GM21381 (cell line): Measurements from ENCODE around the gene MIPOL1.
"Not testable (repeated sequence)": the region's sequence is repeated elsewhere in the genome, so short reads cannot be mapped to it uniquely, and the experiment has no call there.

ENCODE experiments used
- ATAC-seq: cut with Tn5 transposase; IDR thresholded peaks from one replicate; pipeline ENCODE4 v1.9.1; 2021; ENCODE audit warnings: mild to moderate bottlenecking, moderate library complexity; ENCODE audit not compliant: unreplicated experiment

The MIPOL1 gene

GRCh38 chr14:37186865-37187264 lies 10.9 kb upstream of the MIPOL1 start:
- no peak for ATAC-seq

GRCh38 chr14:37187294-37187693 lies 10.4 kb upstream of the MIPOL1 start:
- no peak for ATAC-seq

- ATAC-seq, result not testable (repeated sequence)
Observed at GRCh38 chr14:37187840-37188577, 9.7 kb upstream of the MIPOL1 start.

GRCh38 chr14:37189733-37190132 lies 8.0 kb upstream of the MIPOL1 start:
- ATAC-seq, result not testable (repeated sequence)

GRCh38 chr14:37194698-37195097 lies 3.0 kb upstream of the MIPOL1 start:
- ATAC-seq, result no peak

- no peak for ATAC-seq
Observed at GRCh38 chr14:37195327-37195726, 2.4 kb upstream of the MIPOL1 start.

- no peak for ATAC-seq
Observed at GRCh38 chr14:37196604-37197420, 925 bp upstream of the MIPOL1 start.

- ATAC-seq, result no peak
Observed at GRCh38 chr14:37198273-37198598, 499 bp downstream of the MIPOL1 start.

- ATAC-seq, result no peak
Observed at GRCh38 chr14:37198907-37199306, 1.2 kb downstream of the MIPOL1 start.

- ATAC-seq, result no peak
Observed at GRCh38 chr14:37201724-37202123, 4.0 kb downstream of the MIPOL1 start.

GRCh38 chr14:37202265-37202664 lies 4.5 kb downstream of the MIPOL1 start:
- no peak for ATAC-seq

GRCh38 chr14:37202812-37203211 lies 5.1 kb downstream of the MIPOL1 start:
- no peak for ATAC-seq

GRCh38 chr14:37203423-37203822 lies 5.7 kb downstream of the MIPOL1 start:
- no peak for ATAC-seq

GRCh38 chr14:37205623-37206605 lies 8.2 kb downstream of the MIPOL1 start:
- not testable (repeated sequence) for ATAC-seq

GRCh38 chr14:37209617-37210016 lies 11.9 kb downstream of the MIPOL1 start:
- not testable (repeated sequence) for ATAC-seq

- no peak for ATAC-seq
Observed at GRCh38 chr14:37210448-37210847, 12.7 kb downstream of the MIPOL1 start.

- no peak for ATAC-seq
Observed at GRCh38 chr14:37213016-37213415, 15.3 kb downstream of the MIPOL1 start.

GRCh38 chr14:37215345-37215744 lies 17.6 kb downstream of the MIPOL1 start:
- no peak for ATAC-seq

- no peak for ATAC-seq
Observed at GRCh38 chr14:37221073-37221472, 23.3 kb downstream of the MIPOL1 start.

GRCh38 chr14:37223947-37224474 lies 26.3 kb downstream of the MIPOL1 start:
- ATAC-seq, result no peak

GRCh38 chr14:37225668-37226067 lies 27.9 kb downstream of the MIPOL1 start:
- ATAC-seq, result not testable (repeated sequence)
